Liver (tissue), 3 donors: ENCODE results near the gene IQCM.

Source experiments
- EGR1 ChIP-seq, 2 donors: IDR thresholded peaks; 2 replicates each; pipeline ENCODE4 v1.6.1; 2016 to 2018; ENCODE audit warnings: antibody characterized with exemption in 2 of 2, low read depth in 2 of 2
- RAD21 ChIP-seq, 2 donors: IDR thresholded peaks; 2 replicates each; pipeline ENCODE4 v1.6.1; 2016; ENCODE audit warnings: antibody characterized with exemption in 2 of 2, mild to moderate bottlenecking in 2 of 2
- TAF1 ChIP-seq: conservative IDR thresholded peaks from 2 replicates; pipeline ENCODE4 v1.6.1; 2016; ENCODE audit warnings: antibody characterized with exemption, mild to moderate bottlenecking
- TF ChIP-seq, protein P1 (sequence below): fragments of 150-350 bp; IDR thresholded peaks from 2 replicates; pipeline ENCODE4 v1.5.1; 2017; ENCODE audit warnings: improper control_type of control experiment, low read depth, low read length; ENCODE audit not compliant: missing input control
- TF ChIP-seq, protein P2 (sequence below): IDR thresholded peaks from 2 replicates; pipeline ENCODE4 v1.6.1; 2016; ENCODE audit warnings: antibody characterized with exemption
- donor health status: healthy.
- donor health status: healthy.

DNA sequence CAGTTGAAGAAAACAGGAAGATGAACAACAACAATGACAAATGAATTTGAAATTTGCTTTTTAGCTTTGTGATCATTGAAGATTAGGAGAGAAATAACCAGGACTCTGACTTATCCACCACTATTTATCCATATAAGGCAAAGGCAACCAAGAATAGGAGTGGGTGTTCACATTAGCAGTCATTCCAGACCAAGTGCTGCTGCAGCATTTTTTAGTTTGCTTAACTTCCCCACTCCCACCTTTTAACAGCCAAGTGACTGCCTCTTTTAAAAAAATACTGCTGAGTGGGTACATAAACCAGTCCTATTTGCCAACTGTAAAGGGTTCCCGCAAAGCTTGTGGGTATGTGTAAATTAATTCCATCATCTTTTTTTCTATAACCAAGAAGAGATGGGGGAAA, 230.9 kb downstream of the IQCM start:
- TF ChIP-seq, protein P1, sequence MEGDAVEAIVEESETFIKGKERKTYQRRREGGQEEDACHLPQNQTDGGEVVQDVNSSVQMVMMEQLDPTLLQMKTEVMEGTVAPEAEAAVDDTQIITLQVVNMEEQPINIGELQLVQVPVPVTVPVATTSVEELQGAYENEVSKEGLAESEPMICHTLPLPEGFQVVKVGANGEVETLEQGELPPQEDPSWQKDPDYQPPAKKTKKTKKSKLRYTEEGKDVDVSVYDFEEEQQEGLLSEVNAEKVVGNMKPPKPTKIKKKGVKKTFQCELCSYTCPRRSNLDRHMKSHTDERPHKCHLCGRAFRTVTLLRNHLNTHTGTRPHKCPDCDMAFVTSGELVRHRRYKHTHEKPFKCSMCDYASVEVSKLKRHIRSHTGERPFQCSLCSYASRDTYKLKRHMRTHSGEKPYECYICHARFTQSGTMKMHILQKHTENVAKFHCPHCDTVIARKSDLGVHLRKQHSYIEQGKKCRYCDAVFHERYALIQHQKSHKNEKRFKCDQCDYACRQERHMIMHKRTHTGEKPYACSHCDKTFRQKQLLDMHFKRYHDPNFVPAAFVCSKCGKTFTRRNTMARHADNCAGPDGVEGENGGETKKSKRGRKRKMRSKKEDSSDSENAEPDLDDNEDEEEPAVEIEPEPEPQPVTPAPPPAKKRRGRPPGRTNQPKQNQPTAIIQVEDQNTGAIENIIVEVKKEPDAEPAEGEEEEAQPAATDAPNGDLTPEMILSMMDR: no peak
- no peak for TF ChIP-seq RAD21 (IDR thresholded peaks at IDR 0.05)
- TF ChIP-seq, protein P2, sequence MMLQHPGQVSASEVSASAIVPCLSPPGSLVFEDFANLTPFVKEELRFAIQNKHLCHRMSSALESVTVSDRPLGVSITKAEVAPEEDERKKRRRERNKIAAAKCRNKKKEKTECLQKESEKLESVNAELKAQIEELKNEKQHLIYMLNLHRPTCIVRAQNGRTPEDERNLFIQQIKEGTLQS: no peak
- TF ChIP-seq EGR1 (IDR thresholded peaks at IDR 0.05; ENCODE audit: low read depth in 2 of 2): no peak
- no peak for TF ChIP-seq TAF1
